ENCODE data around the gene MAST3. TPM values are rescaled to one million over a fixed set of nuclear protein-coding genes. Genes with fewer than 3 reads are reported as not detected.

Gene MAST3
- polyA plus RNA-seq, 1 experiment, result 2.1 TPM

DNA sequence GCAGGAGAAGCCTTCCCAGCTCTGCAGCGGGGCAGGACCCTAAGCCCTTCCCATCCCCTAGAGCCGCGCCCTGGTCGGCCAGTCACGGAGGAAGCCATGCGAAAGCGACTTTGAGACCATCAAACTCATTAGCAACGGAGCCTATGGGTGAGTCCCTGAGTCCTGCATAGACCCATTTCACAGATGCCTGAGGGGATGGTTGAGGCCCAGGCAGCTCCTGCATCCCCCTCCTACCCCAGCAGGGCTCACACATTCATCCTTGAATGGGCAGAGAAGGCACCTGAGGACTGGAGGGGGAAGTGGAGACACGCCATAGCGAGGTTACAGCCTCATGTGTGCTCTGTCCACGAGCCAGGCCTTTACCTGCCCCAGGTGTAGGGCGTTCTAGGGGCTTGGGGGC, 31.2 kb downstream of the MAST3 start:
- Histone ChIP-seq H3K27me3 (ENCODE audit: control insufficient read depth, insufficient read depth, low read length) (no peaks in the 10 kb centered on the region), H3K4me3 (ENCODE audit: low read depth, low read length) (no peak overlapping the region), H3K27ac (ENCODE audit: low read depth, low read length) (no peak overlapping the region), H3K9me3 (ENCODE audit: control insufficient read depth, insufficient read depth, low read length) (no peaks in the 10 kb centered on the region)
- no peak for DNase-seq (ENCODE audit: low read depth, low spot score)
- no peak for TF ChIP-seq CTCF (IDR thresholded peaks at IDR 0.05; ENCODE audit: low read depth, low read length)
- CTCF ChIA-PET, result interaction anchor here (1.2 kb wide), 1 partner anchor 15 kb away, joined by 4 read pairs; no protein-coding TSS in a partner anchor
- POLR2A ChIA-PET, result no interaction called here

GRCh38 chr19:18130523-18131242, 33.1 kb downstream of the MAST3 start:
- Histone ChIP-seq H3K4me3 (ENCODE audit: low read depth, low read length) (no peak overlapping the region), H3K9me3 (ENCODE audit: control insufficient read depth, insufficient read depth, low read length) (no peaks in the 10 kb centered on the region; the same call in 1 of the 2 replicates), H3K27me3 (ENCODE audit: control insufficient read depth, insufficient read depth, low read length) (no peaks in the 10 kb centered on the region), H3K27ac (ENCODE audit: low read depth, low read length) (no peak overlapping the region)
- ChIA-PET CTCF (interaction anchor here (0.9 kb wide), 1 partner anchor 17 kb away, joined by 4 read pairs; no protein-coding TSS in a partner anchor), POLR2A (no interaction called here)
- TF ChIP-seq CTCF (IDR thresholded peaks at IDR 0.05; ENCODE audit: low read depth, low read length), result no peak
- no peak for DNase-seq (ENCODE audit: low read depth, low spot score)

DNA sequence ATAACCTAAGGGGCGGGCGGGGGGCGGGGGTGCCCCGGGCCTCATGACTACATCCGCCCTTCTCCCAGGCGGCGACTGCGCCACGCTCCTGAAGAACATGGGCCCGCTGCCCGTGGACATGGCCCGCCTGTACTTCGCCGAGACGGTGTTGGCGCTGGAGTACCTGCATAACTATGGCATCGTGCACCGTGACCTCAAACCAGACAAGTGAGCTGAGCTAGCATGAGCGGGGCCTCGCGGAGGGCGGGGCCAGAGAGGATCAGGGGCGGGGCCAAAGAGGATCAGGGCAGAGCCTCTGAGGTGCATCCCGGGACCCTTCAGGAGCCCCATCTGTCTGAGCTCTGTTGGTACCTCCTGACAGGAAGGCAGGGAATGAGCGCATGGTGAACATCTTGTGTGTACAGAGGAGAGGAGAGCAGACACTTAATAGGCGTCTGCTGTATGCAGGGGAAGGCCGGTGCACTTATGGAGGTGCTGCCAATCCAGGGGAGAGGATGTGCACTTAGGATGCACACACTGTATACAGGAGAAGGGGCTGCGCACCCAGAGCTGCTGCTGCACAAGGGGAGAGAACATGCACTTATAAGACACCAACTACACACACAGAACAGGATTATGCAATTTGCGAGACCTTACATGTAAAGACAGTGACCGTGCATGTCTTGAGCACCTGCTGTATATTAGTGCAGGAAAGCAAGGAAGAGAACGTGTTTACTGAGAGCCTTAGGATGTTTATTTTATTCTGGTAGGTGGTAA, 34.4 kb downstream of the MAST3 start:
- H3K27ac ChIP-seq (ENCODE audit: low read depth, low read length), result no peak overlapping the region
- DNase-seq (ENCODE audit: low read depth, low spot score), result no peak
- H3K4me3 ChIP-seq (ENCODE audit: low read depth, low read length), result no peak overlapping the region
- no peaks in the 10 kb centered on the region for H3K27me3 ChIP-seq (ENCODE audit: control insufficient read depth, insufficient read depth, low read length)
- no peak for TF ChIP-seq CTCF (IDR thresholded peaks at IDR 0.05; ENCODE audit: low read depth, low read length)
- ChIA-PET CTCF (no interaction called here), POLR2A (no interaction called here)
- H3K9me3 ChIP-seq (ENCODE audit: control insufficient read depth, insufficient read depth, low read length), result no peaks in the 10 kb centered on the region; the same call in 1 of the 2 replicates

DNA sequence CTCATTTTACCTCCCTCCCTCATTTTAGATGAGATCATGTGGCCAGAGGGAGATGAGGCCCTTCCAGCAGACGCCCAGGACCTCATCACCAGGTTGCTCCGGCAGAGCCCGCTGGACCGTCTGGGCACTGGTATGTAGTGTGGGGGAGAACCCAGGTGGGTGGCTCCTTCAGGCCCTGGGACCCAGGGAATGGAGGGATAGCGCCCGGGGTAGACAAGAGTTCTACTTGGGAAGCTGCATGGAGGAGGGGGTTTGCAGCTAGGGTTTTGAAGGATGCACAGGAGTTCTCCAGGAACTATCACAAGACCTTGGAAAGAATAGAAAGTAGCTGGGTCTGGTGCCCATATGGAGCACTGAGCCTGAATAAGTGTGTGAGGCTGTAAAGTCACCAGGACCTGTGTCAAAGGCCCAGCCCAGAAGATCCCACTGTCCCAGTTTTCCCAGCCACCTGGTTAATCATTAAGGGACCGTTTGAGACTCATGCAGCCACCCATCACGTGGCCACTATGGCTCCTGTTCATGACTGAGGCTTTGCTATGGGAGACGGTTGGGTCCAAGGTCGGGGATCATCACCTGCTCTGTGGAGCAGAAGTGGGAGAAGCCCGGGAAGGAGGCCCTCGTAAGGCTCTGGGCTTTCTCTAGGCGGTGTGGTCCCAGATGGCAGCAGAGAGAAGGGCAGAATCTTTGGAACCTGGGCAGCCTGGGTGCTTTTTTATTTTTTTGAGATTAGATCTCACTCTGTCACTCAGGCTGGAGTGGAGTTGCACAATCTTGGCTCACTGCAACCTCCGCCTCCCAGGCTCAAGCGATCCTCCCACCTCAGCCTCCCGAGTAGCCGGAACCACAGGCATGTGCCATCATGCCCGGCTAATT, 38.4 kb downstream of the MAST3 start:
- Histone ChIP-seq H3K4me3 (ENCODE audit: low read depth, low read length) (no peak overlapping the region), H3K9me3 (ENCODE audit: control insufficient read depth, insufficient read depth, low read length) (no peaks in the 10 kb centered on the region; the same call in 1 of the 2 replicates), H3K27ac (ENCODE audit: low read depth, low read length) (no peak overlapping the region), H3K27me3 (ENCODE audit: control insufficient read depth, insufficient read depth, low read length) (no peaks in the 10 kb centered on the region)
- TF ChIP-seq CTCF (IDR thresholded peaks at IDR 0.05; ENCODE audit: low read depth, low read length), result no peak
- no peak for DNase-seq (ENCODE audit: low read depth, low spot score)
- CTCF ChIA-PET, result no interaction called here
- POLR2A ChIA-PET, result no interaction called here
